Peyer's patch (tissue), 4 donors: Measurements from ENCODE around the gene MED13L.

Experiments
- CTCF ChIP-seq, 6 experiments: fragments of 450-650 bp in 4 of 6; fragments of 200-600 bp in 2 of 6; sonication (generic) in 1 of 6; IDR thresholded peaks; one replicate each; pipeline ENCODE4 v1.5.1; 2017 to 2019; ENCODE audit warnings: antibody characterized with exemption in 6 of 6, mild to moderate bottlenecking in 3 of 6, moderate library complexity in 1 of 6
- POLR2A ChIP-seq, 2 donors: fragments of 450-650 bp; IDR thresholded peaks; one replicate each; pipeline ENCODE4 v1.5.1; 2017; ENCODE audit warnings: antibody characterized with exemption in 2 of 2, mild to moderate bottlenecking in 2 of 2, moderate library complexity in 2 of 2

DNA sequence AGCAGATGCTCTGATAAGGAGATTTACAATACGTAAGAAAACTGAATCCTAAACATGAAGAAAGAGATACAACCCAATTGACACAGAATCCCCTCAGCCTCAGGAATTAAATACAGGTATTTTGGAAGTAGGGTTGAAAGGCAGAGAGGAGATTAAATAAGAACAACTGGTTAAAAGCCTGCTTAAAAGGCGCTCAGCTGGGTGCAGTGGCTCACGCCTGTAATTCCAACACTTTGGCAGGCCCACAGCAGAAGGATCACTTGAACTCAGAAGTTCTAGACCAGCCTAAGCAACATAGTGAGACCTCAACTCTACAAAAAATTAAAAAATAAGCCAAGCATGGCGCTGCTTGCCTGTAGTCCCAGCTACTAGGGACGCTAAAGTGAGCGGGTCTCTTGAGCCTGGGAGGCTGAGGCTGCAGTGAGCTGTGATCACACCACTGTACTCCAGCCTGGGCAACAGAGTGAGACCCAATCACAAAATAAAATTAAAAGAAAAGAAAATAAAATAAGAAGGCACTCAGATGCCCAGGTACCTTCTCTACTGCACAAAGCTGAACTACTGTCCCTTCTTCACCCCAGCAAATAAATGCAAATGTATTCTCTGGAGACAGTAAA lies 32.9 kb downstream of the MED13L start:
- TF ChIP-seq POLR2A (IDR thresholded peaks at IDR 0.05) = no peak
- no peak for TF ChIP-seq CTCF (IDR thresholded peaks at IDR 0.05)
